GM18502 (cell line): ENCODE results near the gene ZNF219.
"Not testable (repeated sequence)": the region's sequence is repeated elsewhere in the genome, so short reads cannot be mapped to it uniquely, and the experiment has no call there.

Source experiments
- ATAC-seq: cut with Tn5 transposase; IDR thresholded peaks from one replicate; pipeline ENCODE4 v1.9.1; 2021; ENCODE audit warnings: mild to moderate bottlenecking; ENCODE audit not compliant: unreplicated experiment, poor library complexity

The ZNF219 gene

GRCh38 chr14:21049271-21049673 is 49.2 kb downstream of the ZNF219 start:
- no peak for ATAC-seq

- no peak for ATAC-seq
These were observed 49.8 kb downstream of the ZNF219 start for GRCh38 chr14:21048638-21049037.

DNA sequence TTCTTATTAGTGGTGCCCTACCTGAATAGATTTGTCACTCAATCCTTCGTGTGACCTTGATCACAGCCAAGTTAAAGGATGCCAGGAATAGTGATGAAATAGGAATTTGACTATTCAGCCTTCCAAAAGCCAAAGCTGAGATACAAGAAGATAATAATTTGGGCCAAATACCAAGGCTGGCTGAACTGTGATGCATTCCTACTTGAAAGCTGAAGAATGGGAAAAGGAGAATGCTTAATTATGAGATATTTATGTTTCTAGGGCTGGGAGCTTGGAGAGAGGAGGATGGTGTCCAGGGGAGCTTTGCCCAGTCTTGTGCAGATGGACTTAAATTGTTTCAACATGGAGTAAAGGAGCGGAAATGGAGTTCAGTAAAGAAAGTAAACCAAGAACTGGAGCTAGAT is 51.1 kb downstream of the ZNF219 start:
- no peak for ATAC-seq

DNA sequence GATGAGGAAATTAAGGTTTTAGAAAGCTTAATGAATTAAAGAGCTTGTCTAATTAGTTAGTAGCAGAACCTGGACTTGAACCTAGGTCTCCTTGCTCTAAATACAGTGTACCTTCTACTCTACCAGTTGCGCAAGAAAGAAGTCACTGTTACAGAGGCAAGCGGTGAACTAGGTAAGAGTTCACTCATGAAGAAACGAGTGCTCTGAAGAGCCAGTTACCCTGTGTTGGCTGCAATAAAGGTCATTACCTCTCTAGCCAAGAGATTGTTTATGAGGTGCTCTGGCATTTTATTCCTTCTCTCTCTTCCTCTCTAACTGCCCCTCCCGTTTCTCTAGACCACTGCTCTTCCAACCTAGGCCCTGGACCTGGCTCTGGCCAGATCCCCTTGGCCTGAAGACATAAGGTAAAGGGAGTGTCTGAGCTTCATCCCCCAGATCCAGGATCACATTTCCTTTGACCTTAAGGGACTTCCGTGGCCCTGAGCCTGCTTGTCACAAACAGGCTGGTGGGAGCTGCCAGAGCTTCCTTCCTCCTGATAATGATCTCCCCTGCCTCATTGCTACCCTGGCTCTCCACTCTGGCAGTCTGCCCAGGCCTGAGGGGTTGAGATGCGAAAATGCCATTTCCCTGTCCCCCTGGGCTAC is 54.4 kb downstream of the ZNF219 start:
- ATAC-seq: no peak

GRCh38 chr14:21043387-21043973 is 55.0 kb downstream of the ZNF219 start:
- ATAC-seq: no peak

DNA sequence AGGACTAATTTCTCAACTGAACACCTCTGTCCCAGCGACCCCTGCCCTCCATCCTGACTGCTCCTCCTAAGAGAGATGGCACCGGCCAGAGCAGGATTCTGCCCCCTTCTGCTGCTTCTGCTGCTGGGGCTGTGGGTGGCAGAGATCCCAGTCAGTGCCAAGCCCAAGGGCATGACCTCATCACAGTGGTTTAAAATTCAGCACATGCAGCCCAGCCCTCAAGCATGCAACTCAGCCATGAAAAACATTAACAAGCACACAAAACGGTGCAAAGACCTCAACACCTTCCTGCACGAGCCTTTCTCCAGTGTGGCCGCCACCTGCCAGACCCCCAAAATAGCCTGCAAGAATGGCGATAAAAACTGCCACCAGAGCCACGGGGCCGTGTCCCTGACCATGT is 55.5 kb downstream of the ZNF219 start:
- ATAC-seq: no peak

DNA sequence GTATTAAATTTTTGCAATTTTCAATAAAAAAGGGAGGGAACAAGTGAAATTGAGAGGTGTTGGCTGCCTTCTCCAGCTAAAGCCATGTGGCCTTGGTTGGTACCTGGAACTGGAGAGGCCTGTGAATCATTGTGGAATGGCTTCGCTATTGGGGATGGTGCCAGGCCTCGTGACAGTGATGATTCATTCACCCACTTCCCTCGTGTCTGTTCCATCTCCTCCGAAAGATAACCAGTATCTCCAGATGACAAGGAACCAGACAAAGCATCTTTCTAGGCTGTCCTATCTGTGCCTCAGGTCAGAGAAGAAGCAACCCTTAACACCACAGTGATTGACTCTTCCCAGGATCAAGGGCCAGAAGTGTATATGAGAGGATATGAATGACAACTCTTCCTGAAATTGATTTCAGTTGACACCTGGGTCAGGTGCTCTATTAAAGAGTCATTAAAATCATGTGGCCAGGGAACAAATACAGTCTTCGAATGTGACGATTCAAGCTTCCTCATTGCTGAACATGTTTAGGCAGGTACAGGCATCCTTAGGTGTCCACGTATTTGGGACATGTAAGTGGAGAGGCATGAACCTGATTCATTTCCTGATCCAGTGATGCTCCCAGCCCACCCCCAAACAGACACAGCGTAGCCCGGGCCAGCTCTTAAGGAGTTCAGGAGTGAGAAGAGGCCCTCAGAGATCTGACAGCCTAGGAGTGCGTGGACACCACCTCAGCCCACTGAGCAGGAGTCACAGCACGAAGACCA is 56.6 kb downstream of the ZNF219 start, which contains the start of gene RNASE7:
Gene RNASE7 (plus strand): TSS at position 687 of the 758 bp plus-strand sequence. CDS start 631 bp downstream, outside the sequence.
- ATAC-seq: no peak

- not testable (repeated sequence) for ATAC-seq
These were observed 57.5 kb downstream of the ZNF219 start for GRCh38 chr14:21040941-21041340.

- ATAC-seq: no peak
These were observed 58.0 kb downstream of the ZNF219 start for GRCh38 chr14:21040370-21040925.
